ENCODE results near the gene TTC7B.

The TTC7B gene

DNA sequence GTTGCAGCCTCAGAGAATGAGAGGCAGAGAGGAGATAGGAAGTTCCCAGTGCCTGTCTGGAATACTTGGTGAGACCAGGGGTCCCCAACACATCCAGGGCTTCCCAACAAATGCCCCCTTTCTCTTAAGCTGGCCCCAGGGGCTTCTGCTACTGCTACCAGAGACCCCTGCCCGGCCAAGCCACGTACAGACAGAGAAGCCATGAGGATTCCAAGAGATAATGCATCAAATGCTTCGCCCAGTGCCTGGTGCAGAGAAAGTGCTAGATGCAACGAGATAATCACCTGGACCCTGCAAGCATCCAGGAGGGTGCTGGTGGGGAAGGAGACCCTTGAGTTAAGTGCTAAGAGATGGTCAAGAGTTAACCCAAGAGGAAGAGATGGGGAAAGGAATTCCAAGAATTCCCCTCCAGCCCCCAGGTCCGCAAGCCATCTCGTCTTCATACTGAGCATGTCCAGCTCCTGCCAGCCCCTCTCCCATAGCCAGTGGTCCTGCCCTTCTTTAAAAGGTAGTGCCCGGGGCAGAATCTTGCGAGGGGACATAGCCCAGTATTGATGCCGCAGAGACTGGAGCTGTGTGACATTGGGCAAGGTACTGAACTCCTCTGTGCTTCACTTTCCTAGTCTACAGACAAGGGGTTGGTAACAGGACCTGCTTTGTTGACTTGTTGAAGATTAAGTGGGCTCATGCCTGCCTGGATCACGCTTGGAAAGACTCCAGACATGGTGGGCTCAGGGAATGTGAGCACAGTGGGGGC, 316.1 kb downstream of the TTC7B start:
- no peak for DNase-seq

DNA sequence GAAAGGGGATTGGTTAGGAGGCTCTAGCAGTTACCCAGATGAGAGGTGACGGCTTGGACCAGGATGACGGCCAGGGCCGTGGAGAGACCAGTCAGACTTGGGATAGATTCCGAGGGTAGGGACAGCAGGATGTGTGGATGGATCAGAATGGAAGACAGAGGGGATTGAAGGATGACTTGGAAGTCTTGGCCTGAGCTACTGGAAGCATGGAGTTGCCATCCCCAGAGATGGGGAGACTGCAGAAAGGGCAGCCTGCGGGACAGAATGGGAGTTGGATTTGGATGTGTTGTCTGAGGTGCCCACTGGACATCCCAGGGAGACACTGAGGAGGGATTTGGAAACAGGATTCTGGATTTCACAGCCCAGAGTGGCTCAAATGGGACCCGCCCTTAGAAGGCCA, 317.1 kb downstream of the TTC7B start:
- no peak for DNase-seq

DNA sequence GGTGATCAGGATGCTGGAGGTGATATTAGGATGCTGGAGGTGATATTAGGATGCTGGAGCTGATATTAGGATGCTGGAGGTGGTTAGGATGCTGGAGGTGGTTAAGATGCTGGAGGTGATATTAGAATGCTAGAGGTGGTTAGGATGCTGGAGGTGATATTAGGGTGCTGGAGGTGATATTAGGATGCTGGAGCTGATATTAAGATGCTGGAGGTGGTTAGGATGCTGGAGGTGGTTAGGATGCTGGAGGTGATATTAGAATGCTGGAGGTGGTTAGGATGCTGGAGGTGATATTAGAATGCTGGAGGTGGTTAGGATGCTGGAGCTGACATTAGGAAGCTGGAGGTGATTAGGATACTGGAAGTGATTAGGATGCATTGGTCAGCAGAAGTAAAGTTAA, 318.0 kb downstream of the TTC7B start:
- DNase-seq: no peak

DNA sequence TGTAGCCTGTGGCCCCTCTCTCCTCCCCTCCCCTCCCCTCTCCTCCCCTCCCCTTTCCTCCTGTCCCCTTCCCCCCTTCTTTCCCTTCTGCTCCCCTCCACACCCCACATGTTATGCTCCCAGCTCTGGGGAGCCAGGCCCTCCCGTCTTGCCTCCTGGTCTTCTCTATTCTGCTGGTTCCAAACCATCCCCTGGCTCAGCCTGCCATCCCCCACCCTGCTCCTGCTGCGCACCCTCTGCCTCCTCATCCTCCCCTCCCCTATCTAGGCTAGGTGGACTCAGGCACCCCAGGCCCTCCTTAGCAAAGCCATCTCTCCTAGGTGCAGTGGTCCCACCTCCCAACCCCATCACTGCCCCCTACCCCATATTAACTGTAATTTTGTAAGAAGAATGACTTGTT, 319.9 kb downstream of the TTC7B start:
- no peak for DNase-seq

DNA sequence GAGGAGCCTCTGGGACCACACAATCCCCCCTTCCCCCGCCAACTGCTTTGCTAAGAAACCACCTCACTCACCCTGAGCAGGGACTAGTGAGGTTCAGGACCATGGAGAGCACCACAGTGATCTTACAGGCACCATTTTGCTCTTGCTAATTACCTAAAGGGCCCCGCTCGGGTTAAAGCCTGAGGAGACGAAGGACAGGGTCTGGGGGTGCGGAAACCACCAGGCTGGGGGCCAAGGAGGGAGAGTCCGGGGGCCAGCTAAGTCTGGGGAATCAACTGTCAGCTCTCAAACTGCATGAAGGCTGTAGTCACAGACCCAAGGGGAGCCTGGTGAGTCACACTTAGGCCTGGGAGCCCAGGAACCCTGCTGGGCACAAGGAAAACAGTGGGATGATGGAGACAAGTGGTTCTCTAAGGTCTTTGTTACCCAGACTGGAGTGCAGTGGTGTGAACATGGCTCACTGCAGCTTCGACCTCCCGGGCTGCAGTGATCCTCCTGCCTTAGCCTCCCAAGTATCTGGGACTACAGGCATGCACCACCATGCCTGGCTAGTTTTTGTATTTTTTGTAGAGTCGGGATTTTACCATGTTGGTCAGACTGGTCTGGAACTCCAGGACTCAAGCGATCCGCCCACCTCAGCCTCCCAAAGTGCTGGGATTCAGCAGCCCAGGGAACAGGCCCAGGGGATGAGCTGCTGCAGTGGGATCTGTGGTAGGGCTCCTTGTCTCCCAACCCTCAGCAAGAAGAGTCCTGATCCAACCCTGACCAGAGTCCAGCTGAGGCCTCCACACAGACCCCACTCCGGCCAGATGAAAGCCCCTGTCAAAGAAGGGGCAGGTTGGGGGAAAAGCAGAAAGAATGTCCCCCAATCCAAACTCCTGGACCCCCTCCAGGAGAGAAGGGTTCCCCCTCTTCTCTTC, 320.6 kb downstream of the TTC7B start:
- no peak for DNase-seq

DNA sequence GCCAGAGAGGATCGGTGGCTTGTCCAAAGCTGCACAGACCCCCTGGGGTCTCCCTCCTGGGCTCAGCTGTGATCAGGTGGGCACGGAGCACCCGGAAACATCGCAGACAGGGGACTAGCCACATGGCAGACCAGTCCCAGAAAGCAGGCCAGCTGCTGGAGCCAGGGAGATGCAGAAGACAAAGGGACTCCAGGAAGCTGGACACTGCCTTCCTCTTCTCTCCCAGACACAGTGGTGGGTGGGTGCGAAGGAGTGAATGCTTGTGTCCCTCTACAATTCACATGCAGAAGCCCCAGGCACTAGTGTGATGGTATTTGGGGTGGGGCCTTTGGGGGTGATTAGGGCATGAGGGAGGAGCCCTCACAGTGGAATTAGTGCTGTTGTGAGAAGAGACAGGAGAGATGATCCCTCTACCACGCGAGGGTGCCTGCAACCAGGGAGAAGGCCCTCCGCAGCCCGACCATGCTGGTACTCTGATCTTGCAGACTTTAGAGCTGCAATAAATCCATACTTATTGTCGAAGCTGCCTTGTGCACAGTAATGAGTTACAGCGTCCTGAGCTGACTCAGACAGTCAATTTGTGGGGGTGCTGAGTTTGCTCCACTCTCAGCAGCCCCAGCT, 324.2 kb downstream of the TTC7B start:
- DNase-seq: no peak

DNA sequence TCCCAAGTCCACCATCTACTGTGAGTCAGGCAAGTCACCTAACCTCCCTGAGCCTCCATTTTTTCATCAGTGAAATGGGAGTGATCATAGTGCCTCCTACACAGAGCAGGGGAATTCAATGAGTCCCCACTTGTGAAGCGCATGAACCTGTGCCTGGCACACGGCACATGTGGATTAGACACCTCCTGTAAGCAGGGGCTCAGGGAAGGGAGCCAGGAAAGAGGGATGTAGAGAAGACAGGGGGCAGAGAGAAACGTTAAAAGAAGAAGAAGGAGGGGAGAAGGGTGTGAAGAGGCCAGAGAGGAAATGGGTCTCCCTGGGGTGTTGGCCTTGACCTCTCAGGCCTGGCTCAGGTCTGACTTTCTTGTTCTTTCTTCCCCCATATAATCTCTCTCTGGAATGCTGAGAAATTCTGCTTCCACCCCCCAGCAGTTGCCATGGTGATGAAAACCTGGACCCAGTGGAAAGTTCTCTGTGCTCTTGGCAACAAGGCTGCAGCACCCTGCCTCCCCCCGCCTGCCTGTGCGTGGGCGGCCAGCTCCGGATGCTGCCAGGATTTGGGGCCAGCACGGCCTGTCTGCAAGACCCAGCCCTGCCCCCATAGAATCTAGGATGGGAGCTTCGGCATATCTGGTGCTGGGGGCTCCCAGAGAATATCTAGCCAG, 324.9 kb downstream of the TTC7B start:
- no peak for DNase-seq

DNA sequence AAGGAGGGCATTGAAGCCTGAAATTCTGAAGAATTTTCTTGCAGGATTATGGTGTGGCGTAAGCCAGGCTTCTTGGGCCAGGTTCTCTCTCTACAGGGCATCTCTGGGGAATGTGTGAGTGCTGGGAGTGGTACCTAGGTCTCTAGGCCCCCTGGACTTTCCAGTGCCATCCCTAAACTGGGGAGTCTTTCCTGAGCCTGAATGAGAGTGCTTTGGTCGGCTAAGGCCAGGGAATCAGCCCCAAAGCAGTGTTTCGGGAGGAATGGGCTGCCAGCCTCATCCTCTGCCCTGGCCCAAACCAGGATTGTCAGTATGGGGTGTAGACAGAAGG, 325.5 kb downstream of the TTC7B start:
- DNase-seq: no peak

DNA sequence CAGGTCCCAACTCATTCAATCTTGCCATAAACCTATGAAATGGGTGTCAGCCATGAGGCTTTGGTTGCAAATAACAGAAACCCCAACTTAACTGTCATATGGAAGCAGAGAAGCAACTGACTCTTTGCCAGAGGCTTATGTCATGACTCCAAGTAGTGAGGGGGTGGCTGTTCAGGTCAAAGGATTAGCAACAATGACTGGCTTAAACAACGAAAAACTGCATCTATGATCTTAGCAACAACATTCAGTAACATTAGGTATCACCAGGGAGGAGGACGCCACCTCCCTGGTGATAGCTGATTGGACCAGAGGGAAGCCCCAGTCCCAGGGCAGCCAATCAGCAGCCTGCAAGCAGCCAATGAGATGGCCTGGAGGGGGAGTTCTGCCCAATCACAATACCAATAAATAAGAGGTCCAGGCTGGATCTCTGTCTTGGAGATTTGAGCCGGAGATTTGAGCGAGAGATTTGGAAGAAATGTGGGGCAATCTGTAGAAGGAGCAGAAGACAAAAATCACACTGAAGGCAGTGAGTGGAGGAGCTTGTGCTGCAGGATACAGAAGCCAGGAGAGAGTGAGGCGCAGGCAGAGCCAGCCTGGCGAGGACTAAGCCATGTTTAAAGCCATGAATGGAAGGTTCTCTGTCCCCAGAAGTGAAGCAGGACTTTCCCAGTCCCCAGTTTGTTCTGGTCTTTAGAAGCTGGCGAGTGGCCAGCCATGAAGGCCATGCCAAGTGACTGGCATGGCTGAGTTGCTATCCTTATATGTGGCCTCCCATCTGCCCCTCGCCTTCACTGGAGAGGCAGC, 326.1 kb downstream of the TTC7B start:
- no peak for DNase-seq

DNA sequence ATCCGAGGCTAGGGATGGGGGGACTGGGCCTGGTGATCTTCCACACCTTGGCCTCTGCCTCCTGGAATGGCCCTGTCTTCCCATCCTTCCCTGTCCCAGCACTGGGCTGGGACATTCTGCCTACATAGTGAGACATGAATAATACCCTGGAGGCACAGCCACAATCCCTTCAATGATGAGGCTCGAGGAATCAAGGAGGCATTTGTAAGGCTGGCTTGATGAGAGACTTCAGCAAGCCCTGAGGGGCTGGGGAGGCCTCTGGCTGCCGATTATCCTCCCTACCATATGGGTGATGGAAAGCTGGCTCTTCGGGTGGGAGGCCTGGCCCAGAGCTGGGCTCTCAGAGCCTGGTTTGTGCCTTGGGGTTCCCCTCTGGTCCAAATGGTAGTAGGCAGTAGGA, 326.9 kb downstream of the TTC7B start:
- DNase-seq: no peak

DNA sequence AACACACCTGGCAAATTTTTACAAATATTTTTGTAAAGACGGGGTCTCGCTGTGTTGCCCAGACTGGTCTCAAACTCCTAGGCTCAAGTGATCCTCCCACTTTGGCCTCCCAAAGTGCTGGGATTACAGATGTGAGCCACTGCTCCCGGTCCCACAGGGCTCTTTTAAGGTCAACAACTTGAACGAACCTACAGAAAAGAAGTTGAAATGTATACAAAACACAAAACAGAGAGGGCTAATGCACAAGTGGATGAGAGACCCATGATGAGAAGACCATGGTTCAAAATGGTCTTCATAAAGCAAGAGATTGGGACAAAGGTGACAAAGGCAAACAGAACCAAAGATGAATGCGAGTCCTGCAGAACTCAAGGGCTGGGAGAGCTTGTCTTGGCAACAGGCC, 328.0 kb downstream of the TTC7B start:
- DNase-seq: no peak

DNA sequence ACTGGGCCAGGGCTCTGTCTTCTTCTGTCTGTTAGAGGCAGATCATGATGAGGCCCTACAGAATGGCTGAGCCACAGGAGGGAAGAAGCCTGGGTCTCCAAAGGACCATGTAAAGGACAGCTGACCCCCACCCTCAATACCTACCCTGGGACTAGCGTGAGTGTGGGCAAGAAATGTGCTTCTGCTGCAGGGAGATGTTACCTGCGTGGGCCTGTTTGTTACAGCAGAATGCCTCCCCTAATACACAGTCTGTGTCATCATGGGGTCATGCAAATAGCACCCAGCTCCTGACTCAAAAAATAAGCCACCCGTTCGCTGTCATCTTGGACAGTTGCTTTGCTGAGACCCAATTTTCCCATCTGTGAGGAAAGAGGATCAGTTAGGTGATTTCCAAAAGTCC, 328.8 kb downstream of the TTC7B start:
- no peak for DNase-seq

DNA sequence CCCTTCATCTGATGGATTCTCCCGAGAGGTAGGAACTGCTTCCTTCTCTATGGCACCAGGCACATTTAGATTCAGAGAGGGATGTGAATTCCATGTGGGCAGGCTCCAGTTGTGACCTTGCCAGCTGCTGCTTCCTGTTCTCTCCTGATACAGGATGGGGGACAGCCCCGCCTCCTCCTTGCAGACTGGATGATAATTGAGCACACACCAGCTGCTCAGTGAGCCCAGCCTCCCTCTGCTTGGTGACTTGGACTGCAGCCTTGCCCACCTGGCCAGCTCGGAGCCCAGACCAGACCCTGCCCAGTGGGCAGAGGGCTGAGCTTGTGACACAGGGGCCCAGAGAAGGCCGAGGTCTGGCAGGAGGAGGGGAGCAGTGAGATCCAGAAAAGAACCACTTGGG, 329.2 kb downstream of the TTC7B start:
- peak; percentile 70 for DNase-seq

DNA sequence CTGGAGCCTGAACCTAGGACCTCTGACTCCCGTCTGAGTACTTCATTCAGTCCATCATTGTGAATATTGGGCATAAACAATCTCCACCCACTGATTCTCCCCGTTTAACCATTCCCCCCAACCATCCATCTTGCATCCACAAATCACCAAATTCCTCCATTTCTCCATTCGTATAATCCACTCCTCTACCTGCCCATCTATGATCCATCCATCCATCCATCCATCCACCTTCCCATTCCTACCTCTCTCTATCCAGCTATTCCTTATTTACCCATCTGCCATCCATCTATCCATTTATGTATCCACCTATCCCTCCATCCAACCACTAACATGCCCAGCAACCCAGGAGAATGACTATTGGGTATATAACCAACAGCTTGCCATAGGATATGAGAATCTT, 331.9 kb downstream of the TTC7B start:
- DNase-seq: no peak

DNA sequence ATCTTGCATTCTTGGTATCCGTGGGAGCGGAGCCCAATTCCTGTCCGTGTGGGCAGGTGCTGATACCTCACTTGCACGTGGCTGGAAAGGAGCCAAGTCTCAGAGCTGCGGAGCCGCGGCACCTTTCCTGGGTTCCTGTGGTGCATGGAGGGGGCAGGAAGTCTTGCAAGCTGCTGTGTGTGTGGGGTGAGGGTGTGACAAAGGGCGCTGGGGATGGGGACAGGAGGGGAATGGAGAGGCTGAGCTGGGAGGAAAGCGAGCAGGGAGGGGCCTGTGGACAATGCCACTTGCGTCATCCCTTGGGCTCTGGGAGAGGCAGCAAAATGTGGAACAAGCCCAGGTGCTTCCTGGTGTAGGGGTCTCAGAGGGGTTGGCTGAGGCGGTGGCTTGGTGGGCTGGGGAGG, 332.7 kb downstream of the TTC7B start:
- peak; percentile 60 for DNase-seq

DNA sequence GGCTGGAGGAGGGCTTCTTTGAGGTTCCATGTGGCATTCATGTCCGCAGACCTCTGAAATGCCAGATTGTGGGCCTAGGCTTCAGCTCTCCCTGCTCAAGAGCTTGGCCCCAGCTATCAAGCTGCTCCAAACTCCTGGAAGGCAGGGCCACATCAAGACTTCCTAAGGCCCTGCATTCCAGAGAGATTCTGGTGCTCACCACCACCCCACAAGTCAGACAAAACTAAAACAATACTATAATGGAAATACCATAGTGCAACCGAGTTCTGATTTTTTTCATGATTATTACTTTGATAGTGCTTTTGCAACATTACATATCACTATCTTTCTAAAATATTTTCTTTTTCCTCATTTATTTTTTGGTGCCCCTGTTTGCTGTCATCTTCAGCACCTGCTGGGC, 333.1 kb downstream of the TTC7B start:
- DNase-seq: no peak

DNA sequence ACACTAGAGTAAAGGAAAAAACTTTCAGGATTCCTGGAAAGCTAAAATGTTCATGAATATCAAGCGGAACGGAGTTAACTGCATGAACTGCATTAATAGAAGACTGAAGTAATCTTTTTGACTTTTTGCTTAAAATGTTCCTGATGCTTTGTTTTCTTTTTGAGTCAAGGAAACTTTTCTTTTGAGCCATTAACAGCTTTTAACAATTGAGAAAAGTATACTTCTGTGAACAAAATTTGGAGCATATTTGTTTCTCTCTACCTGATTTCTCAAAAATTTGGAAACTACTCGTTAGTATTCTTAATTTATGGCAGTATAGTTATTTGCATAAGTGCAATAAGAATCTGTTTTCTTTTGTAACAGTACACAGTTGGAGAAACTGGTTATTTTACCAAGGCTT, 340.9 kb downstream of the TTC7B start:
- DNase-seq: no peak

All from NCI-H774 (cell line).